Upper lobe of right lung (tissue), 1 donor: ENCODE measurements around the gene TAS2R40. TPM values are rescaled to one million over a fixed set of nuclear protein-coding genes. Genes with fewer than 3 reads are reported as not detected.
"Not testable (repeated sequence)": the region's sequence is repeated elsewhere in the genome, so short reads cannot be mapped to it uniquely, and the experiment has no call there.

Experiments
- ATAC-seq: fragments of 200-7000 bp; cut with Tn5 transposase; one replicate; pipeline ENCODE4 v1.9.1; 2020; ENCODE audit warnings: mild to moderate bottlenecking, moderate library complexity
- DNase-seq: peaks from one replicate; pipeline ENCODE4 v3.0.0-alpha.2; 2020
- H3K27ac ChIP-seq: fragments of 200-600 bp; one replicate; pipeline ENCODE4 v1.8.0; 2022
- H3K27me3 ChIP-seq: fragments of 200-600 bp; one replicate; pipeline ENCODE4 v1.8.0; 2022; ENCODE audit warnings: mild to moderate bottlenecking
- H3K36me3 ChIP-seq: fragments of 200-600 bp; one replicate; pipeline ENCODE4 v1.8.0; 2022
- H3K4me1 ChIP-seq: fragments of 200-600 bp; one replicate; pipeline ENCODE4 v1.8.0; 2022
- H3K4me3 ChIP-seq: fragments of 200-600 bp; one replicate; pipeline ENCODE4 v1.8.0; 2022; ENCODE audit warnings: mild to moderate bottlenecking
- H3K9me3 ChIP-seq: fragments of 200-600 bp; one replicate; pipeline ENCODE4 v1.8.0; 2022
- CTCF ChIP-seq: fragments of 200-600 bp; IDR thresholded peaks from one replicate; pipeline ENCODE4 v1.8.0; 2022; ENCODE audit warnings: antibody characterized with exemption
- intact Hi-C: fragments of 100-400 bp; cut with DNase I; formaldehyde crosslinking; loops from one replicate; pipeline ENCODE4 v1.11.0; 2022
- long read RNA-seq: library from polyadenylated mRNA; unstranded; transcript quantifications from one replicate; pipeline ENCODE4 v2.0.0, GENCODE V29; 2021
- total RNA-seq: library from RNA; stranded (reverse); fragmentation: NEBNext Ultra II Directional; extraction: Animal tissue kit (Norgen Biotek cat#: 25700); gene quantifications from one replicate; pipeline ENCODE4 v1.2.1, GENCODE V29; 2021
- donor health status: DM: no; HTN: yes; CAD: no; lungs with severe emphysema.

Gene TAS2R40
- not detected for total RNA-seq
- long read RNA-seq = 0 reads

GRCh38 chr7:143221737-143222136 lies at the start of gene TAS2R40:
Gene TAS2R40, plus strand, starts transcription at chr7:143222037. Its CDS starts 42 bp downstream, at chr7:143222079.
- DNase-seq (no peak), ATAC-seq (no peak)
- intact Hi-C loops = no loop called here

GRCh38 chr7:143172354-143172753 lies 49.5 kb upstream of the TAS2R40 start:
- Histone ChIP-seq H3K27me3 (no peaks in the 10 kb centered on the region), H3K27ac (no peak overlapping the region), H3K9me3 (no peaks in the 10 kb centered on the region), H3K4me1 (no peaks in the 10 kb centered on the region), H3K4me3 (no peak overlapping the region), H3K36me3 (no peaks in the 10 kb centered on the region)
- ATAC-seq = peak; percentile 93
- intact Hi-C loops = no loop called here
- TF ChIP-seq CTCF = no peak
- peak; percentile 85 for DNase-seq

More at GRCh38 chr7:143221737-143222136, at the start of gene TAS2R40:
- Histone ChIP-seq H3K27me3 (no peaks in the 10 kb centered on the region), H3K9me3 (no peaks in the 10 kb centered on the region), H3K4me1 (no peaks in the 10 kb centered on the region), H3K36me3 (no peaks in the 10 kb centered on the region), H3K4me3 (no peak within 1 kb of the TSS), H3K27ac (no peak within 1 kb of the TSS)
- no peak for TF ChIP-seq CTCF

GRCh38 chr7:143176128-143176527 lies 45.7 kb upstream of the TAS2R40 start:
- H3K9me3 ChIP-seq = peaks cover 12% of the 10 kb centered on the region
- H3K36me3 ChIP-seq = no peaks in the 10 kb centered on the region
- no peaks in the 10 kb centered on the region for H3K4me1 ChIP-seq
- H3K4me3 ChIP-seq = no peak overlapping the region
- no peak for DNase-seq
- intact Hi-C loops = no loop called here
- TF ChIP-seq CTCF = no peak
- ATAC-seq = no peak
- H3K27me3 ChIP-seq = no peaks in the 10 kb centered on the region
- no peak overlapping the region for H3K27ac ChIP-seq

- Histone ChIP-seq H3K27ac (no peak overlapping the region), H3K4me1 (no peaks in the 10 kb centered on the region), H3K9me3 (peaks cover 12% of the 10 kb centered on the region), H3K27me3 (no peaks in the 10 kb centered on the region), H3K4me3 (no peak overlapping the region), H3K36me3 (no peaks in the 10 kb centered on the region)
- no peak for TF ChIP-seq CTCF
- DNase-seq = no peak
- no peak for ATAC-seq
- intact Hi-C loops = no loop called here
Observed at GRCh38 chr7:143177374-143178119, 44.3 kb upstream of the TAS2R40 start.

GRCh38 chr7:143180771-143181170 lies 41.1 kb upstream of the TAS2R40 start:
- H3K36me3 ChIP-seq, H3K4me1 ChIP-seq, ATAC-seq, H3K27ac ChIP-seq, DNase-seq, intact Hi-C loops, H3K4me3 ChIP-seq, H3K27me3 ChIP-seq: not testable (repeated sequence)
- H3K9me3 ChIP-seq = peaks cover 12% of the 10 kb centered on the region

- no peak for ATAC-seq
- no peak for TF ChIP-seq CTCF
- Histone ChIP-seq H3K27me3 (peaks cover 3% of the 10 kb centered on the region), H3K4me3 (no peak overlapping the region), H3K9me3 (peaks cover 12% of the 10 kb centered on the region), H3K27ac (no peak overlapping the region), H3K4me1 (no peaks in the 10 kb centered on the region), H3K36me3 (no peaks in the 10 kb centered on the region)
- no peak for DNase-seq
- intact Hi-C loops = no loop called here
Observed at GRCh38 chr7:143181349-143181748, 40.5 kb upstream of the TAS2R40 start.
